ENCODE measurements around the gene NNAT. TPM values are rescaled to one million over a fixed set of nuclear protein-coding genes. Genes with fewer than 3 reads are reported as not detected.

The NNAT gene
- total and polyA plus RNA-seq, 4 donors = 0.09 to 0.24 TPM; not detected in 2

DNA sequence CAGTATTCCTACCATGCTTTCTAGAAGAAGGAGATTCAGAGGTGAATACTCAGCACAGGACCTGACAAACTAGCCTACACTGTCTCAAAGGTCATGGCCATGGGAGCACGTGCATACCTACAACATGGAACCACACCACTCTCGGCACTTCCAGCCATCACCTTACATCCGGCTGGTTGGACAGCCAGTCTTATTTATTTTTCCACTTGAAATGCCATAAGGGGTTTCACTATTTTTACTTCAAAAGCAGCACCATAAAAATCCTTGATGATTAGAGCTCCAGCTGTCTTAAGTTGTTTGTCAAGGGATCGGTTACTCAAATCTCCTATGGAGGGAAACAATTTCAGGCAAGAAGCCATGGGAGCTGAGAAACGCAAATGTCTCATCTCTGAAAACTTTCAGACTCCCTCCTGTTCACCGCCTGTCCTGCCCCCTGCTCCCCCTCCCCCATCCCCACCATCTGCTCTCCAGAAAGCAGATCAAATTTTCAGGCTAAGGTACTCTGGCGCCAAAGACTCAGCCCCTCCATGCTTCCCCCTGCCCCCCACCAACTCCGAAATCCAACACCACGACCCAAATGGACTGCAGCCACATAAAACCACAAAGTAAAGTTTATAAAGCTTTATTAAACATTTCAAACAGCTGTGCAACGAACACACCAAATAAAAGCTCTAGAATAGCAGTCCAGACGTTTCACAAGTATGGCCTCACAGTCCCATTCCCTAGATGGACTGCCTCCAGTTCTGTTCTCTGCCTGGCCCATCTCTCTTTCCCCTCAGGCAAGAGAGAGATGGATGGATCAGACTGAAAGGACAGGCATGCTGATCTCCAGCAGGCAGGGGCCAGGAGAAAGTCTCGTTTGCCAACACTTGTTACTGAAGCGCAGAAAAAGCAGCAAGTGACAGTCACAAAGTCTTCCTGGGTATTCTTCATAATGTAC, 4.0 kb upstream of the NNAT start:
- TF ChIP-seq, protein P1, sequence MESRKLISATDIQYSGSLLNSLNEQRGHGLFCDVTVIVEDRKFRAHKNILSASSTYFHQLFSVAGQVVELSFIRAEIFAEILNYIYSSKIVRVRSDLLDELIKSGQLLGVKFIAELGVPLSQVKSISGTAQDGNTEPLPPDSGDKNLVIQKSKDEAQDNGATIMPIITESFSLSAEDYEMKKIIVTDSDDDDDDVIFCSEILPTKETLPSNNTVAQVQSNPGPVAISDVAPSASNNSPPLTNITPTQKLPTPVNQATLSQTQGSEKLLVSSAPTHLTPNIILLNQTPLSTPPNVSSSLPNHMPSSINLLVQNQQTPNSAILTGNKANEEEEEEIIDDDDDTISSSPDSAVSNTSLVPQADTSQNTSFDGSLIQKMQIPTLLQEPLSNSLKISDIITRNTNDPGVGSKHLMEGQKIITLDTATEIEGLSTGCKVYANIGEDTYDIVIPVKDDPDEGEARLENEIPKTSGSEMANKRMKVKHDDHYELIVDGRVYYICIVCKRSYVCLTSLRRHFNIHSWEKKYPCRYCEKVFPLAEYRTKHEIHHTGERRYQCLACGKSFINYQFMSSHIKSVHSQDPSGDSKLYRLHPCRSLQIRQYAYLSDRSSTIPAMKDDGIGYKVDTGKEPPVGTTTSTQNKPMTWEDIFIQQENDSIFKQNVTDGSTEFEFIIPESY (IDR thresholded peaks at IDR 0.05) = no peak
- no peak for TF ChIP-seq GABPA (IDR thresholded peaks at IDR 0.05 in 1 of 2, conservative IDR thresholded peaks at IDR 0.05 in 1 of 2)
- TF ChIP-seq SP1 (IDR thresholded peaks at IDR 0.05) = no peak
- TF ChIP-seq NR2F2 (IDR thresholded peaks at IDR 0.05) = no peak
- TF ChIP-seq FOXA1 (IDR thresholded peaks at IDR 0.05) = no peak
- TF ChIP-seq HNF4G (IDR thresholded peaks at IDR 0.05) = no peak
- no peak for TF ChIP-seq MAX (IDR thresholded peaks at IDR 0.05)
- TF ChIP-seq EGR1 (IDR thresholded peaks at IDR 0.05; ENCODE audit: low read depth in 2 of 2) = no peak
- no peak for TF ChIP-seq TAF1 (conservative IDR thresholded peaks at IDR 0.05)
- Histone ChIP-seq H3K36me3 (ENCODE audit: control insufficient read depth in 4 of 4, insufficient read depth in 3 of 4, low read depth in 1 of 4, low read length in 3 of 4) (peaks cover 2 to 43% (median 18%) of the 10 kb centered on the region in 4 donors), H3K27ac (ENCODE audit: low read depth in 1 of 2, low read length in 2 of 2) (no peak overlapping the region), H3K4me3 (ENCODE audit: low read depth in 1 of 3, low read length in 3 of 3) (no peak overlapping the region), H3K27me3 (ENCODE audit: control insufficient read depth in 4 of 4, insufficient read depth in 4 of 4, low read length in 3 of 4) (no peaks in the 10 kb centered on the region), H3K9me3 (ENCODE audit: control insufficient read depth in 4 of 4, low read length in 3 of 4) (no peaks in the 10 kb centered on the region), H3K9ac (ENCODE audit: low read depth in 1 of 2, low read length in 2 of 2) (no peak overlapping the region), H3K4me1 (ENCODE audit: control insufficient read depth in 4 of 4, insufficient read depth in 4 of 4, low read length in 3 of 4) (peaks cover 19 to 44% (median 26%) of the 10 kb centered on the region in 4 donors)
- no peak for DNase-seq (ENCODE audit: low spot score)
- WGBS = 81% methylated on average over 13 of the region's 13 CpGs

- H3K27me3 ChIP-seq (ENCODE audit: control insufficient read depth in 4 of 4, insufficient read depth in 4 of 4, low read length in 3 of 4) = no peaks in the 10 kb centered on the region
- peaks cover 2 to 35% (median 18%) of the 10 kb centered on the region in 4 donors for H3K36me3 ChIP-seq (ENCODE audit: control insufficient read depth in 4 of 4, insufficient read depth in 3 of 4, low read depth in 1 of 4, low read length in 3 of 4)
- H3K27ac ChIP-seq (ENCODE audit: low read depth in 1 of 2, low read length in 2 of 2) = no peak overlapping the region
- no peak overlapping the region for H3K4me3 ChIP-seq (ENCODE audit: low read depth in 1 of 3, low read length in 3 of 3)
- TF ChIP-seq GABPA (IDR thresholded peaks at IDR 0.05 in 1 of 2, conservative IDR thresholded peaks at IDR 0.05 in 1 of 2) (no peak), ATF3 (IDR thresholded peaks at IDR 0.05) (no peak), TAF1 (conservative IDR thresholded peaks at IDR 0.05) (no peak), JUND (IDR thresholded peaks at IDR 0.05) (no peak), FOXA2 (IDR thresholded peaks at IDR 0.05) (no peak), MAX (IDR thresholded peaks at IDR 0.05) (no peak), RXRA (IDR thresholded peaks at IDR 0.05) (no peak), HNF4G (IDR thresholded peaks at IDR 0.05) (no peak), YY1 (IDR thresholded peaks at IDR 0.05) (no peak), REST (IDR thresholded peaks at IDR 0.05) (no peak), SP1 (IDR thresholded peaks at IDR 0.05) (no peak), RAD21 (IDR thresholded peaks at IDR 0.05) (no peak), EGR1 (IDR thresholded peaks at IDR 0.05; ENCODE audit: low read depth in 2 of 2) (no peak), NR2F2 (IDR thresholded peaks at IDR 0.05) (no peak), FOXA1 (IDR thresholded peaks at IDR 0.05) (no peak), HNF4A (conservative IDR thresholded peaks at IDR 0.05) (no peak)
- TF ChIP-seq, protein P2, sequence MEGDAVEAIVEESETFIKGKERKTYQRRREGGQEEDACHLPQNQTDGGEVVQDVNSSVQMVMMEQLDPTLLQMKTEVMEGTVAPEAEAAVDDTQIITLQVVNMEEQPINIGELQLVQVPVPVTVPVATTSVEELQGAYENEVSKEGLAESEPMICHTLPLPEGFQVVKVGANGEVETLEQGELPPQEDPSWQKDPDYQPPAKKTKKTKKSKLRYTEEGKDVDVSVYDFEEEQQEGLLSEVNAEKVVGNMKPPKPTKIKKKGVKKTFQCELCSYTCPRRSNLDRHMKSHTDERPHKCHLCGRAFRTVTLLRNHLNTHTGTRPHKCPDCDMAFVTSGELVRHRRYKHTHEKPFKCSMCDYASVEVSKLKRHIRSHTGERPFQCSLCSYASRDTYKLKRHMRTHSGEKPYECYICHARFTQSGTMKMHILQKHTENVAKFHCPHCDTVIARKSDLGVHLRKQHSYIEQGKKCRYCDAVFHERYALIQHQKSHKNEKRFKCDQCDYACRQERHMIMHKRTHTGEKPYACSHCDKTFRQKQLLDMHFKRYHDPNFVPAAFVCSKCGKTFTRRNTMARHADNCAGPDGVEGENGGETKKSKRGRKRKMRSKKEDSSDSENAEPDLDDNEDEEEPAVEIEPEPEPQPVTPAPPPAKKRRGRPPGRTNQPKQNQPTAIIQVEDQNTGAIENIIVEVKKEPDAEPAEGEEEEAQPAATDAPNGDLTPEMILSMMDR (IDR thresholded peaks at IDR 0.05; ENCODE audit: low read depth, low read length, missing input control) = no peak
- TF ChIP-seq, protein P1 (IDR thresholded peaks at IDR 0.05) = no peak
- 89% methylated on average over 7 of the region's 7 CpGs for WGBS
- H3K9ac ChIP-seq (ENCODE audit: low read depth in 1 of 2, low read length in 2 of 2) = no peak overlapping the region
- H3K9me3 ChIP-seq (ENCODE audit: control insufficient read depth in 4 of 4, low read length in 3 of 4) = no peaks in the 10 kb centered on the region
- H3K4me1 ChIP-seq (ENCODE audit: control insufficient read depth in 4 of 4, insufficient read depth in 4 of 4, low read length in 3 of 4) = peaks cover 19 to 44% (median 31%) of the 10 kb centered on the region in 4 donors
- no peak for DNase-seq (ENCODE audit: low spot score)
These were observed 3.0 kb upstream of the NNAT start for GRCh38 chr20:37518059-37518458.
